Muscle layer of colon (tissue), 2 donors: ENCODE results near the gene NELL2.
A peak's percentile ranks its signal among the peaks of the same experiment; 100 is the strongest.
"Not testable (repeated sequence)": the region's sequence is repeated elsewhere in the genome, so short reads cannot be mapped to it uniquely, and the experiment has no call there.

ENCODE experiments used
- H3K27ac ChIP-seq: one replicate; pipeline ENCODE4 v1.7.0; 2013; ENCODE audit warnings: low read depth, mild to moderate bottlenecking, low read length, moderate library complexity
- H3K27me3 ChIP-seq, 2 donors: one replicate each; pipeline ENCODE4 v1.7.0; 2013; ENCODE audit warnings: low read length in 2 of 2, mild to moderate bottlenecking in 2 of 2; ENCODE audit not compliant: insufficient read depth in 2 of 2, control insufficient read depth in 1 of 2
- H3K36me3 ChIP-seq: one replicate; pipeline ENCODE4 v1.7.0; 2013; ENCODE audit warnings: mild to moderate bottlenecking, low read length; ENCODE audit not compliant: insufficient read depth
- H3K4me1 ChIP-seq: one replicate; pipeline ENCODE4 v1.7.0; 2013; ENCODE audit warnings: mild to moderate bottlenecking, low read length; ENCODE audit not compliant: insufficient read depth
- H3K4me3 ChIP-seq, 2 donors: one replicate each; pipeline ENCODE4 v1.7.0; 2013; ENCODE audit warnings: low read length in 2 of 2, low read depth in 1 of 2, mild to moderate bottlenecking in 1 of 2, moderate library complexity in 1 of 2
- H3K9ac ChIP-seq: one replicate; pipeline ENCODE4 v1.7.0; 2013; ENCODE audit warnings: low read length
- H3K9me3 ChIP-seq: one replicate; pipeline ENCODE4 v1.7.0; 2013; ENCODE audit warnings: mild to moderate bottlenecking, low read length
- donor health status: abdominal sarcoma.
- donor health status: Adenocarcinoma of cecum.

Gene NELL2

DNA sequence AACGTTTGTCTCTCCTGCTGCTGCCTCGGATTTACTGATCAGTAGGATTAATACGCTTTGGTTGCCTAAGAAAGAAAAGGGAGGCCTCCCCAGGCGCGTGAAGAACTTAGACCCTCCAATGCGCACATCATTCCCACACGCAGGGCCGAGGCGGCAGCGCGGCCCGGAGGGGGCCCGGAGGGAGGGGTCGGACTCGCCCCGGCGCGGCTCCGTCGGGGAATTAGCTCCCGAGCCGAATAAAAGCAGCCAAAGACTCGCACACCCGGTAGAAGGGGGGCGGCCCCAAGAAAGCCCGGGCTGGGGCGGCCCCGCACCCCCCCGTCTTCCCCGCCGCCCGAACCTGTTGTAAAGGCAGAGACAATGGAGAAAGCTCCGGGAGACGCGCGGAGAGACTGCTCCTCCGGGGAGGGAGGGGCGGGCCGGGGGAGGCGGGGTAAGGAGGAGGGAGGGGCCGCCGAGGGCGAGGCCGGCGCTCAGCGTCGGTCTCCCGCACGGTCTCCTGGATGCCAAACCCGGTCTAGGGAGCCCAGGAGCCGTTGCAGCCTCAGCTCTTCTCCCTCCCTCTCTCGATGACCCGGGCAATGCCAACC lies at the start of gene NELL2:
Gene NELL2 (minus strand): TSS at position 362 of the 590 bp plus-strand sequence. CDS start 446 bp downstream, outside the sequence.
- Histone ChIP-seq H3K9ac (no peak within 1 kb of the TSS), H3K9me3 (no peaks in the 10 kb centered on the region), H3K4me1 (peaks cover 9% of the 10 kb centered on the region), H3K4me3 (peak within 1 kb of the TSS; percentile 49 to 60), H3K27ac (no peak within 1 kb of the TSS), H3K27me3 (peaks cover 16 to 22% of the 10 kb centered on the region in 2 donors), H3K36me3 (no peaks in the 10 kb centered on the region)

DNA sequence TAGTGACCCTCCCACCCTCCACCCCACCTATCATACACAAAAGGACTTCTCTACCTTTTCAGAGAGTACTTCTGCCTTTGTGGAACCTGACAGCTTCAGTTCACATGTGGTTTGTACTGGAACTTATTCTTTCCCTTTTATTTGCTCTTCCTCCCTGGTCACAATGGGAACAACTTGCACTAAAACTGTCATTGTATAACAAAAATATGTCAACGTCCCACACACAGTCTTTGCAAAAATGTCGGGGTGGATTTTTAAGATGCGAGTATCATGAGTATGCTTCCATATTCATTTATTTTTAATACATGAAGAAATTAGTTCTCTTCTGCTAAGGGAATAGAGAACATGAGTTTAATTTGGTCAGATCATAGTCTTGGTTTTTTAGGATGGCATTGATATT lies 45.6 kb upstream of the NELL2 start:
- Histone ChIP-seq H3K27ac (no peak overlapping the region), H3K9me3 (no peaks in the 10 kb centered on the region), H3K4me3 (no peak overlapping the region), H3K27me3 (no peaks in the 10 kb centered on the region), H3K36me3 (no peaks in the 10 kb centered on the region), H3K4me1 (no peaks in the 10 kb centered on the region), H3K9ac (no peak overlapping the region)

DNA sequence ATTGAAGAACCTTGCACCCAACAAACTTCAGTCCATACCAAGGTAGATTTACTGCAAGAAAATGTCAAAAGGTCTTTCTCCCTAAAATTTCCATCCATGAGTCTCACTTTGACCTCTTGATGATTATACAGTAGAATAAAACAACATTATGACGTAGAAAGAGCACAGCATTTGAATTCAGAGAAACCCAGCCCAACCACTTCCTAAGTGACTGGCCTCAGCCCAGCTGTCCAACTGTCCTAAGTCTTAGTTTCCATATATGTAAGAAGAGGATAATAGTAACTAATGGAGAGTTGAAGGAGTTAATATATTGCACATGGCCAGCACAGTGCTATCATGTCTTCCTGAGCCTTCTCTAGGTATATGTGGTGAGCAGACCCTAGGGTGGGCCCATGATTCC lies 41.0 kb upstream of the NELL2 start:
- no peak overlapping the region for H3K27ac ChIP-seq
- H3K27me3 ChIP-seq: no peaks in the 10 kb centered on the region
- no peak overlapping the region for H3K9ac ChIP-seq
- no peaks in the 10 kb centered on the region for H3K36me3 ChIP-seq
- no peaks in the 10 kb centered on the region for H3K4me1 ChIP-seq
- H3K9me3 ChIP-seq: no peaks in the 10 kb centered on the region
- H3K4me3 ChIP-seq: no peak overlapping the region

DNA sequence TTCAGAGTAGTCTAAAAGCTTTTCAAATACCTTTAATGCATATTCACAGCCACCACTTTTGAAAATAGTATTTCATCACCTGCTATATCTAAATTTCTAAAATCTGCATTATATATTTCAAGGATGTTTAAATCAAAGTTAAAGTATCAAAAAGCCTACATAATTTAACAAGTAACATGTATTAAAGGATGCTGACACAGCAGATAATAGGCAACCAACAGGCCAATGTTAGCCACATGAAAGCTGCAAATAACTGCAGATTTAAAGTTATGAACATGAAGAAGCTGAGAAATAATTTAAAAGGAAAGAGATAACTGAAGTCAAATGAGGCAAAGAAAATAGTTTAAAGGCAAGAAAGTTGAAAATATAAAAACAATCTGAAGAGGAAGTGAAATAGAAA lies 39.8 kb upstream of the NELL2 start:
- Histone ChIP-seq H3K36me3 (no peaks in the 10 kb centered on the region), H3K27ac (no peak overlapping the region), H3K4me3 (no peak overlapping the region), H3K4me1 (no peaks in the 10 kb centered on the region), H3K27me3 (no peaks in the 10 kb centered on the region), H3K9ac (no peak overlapping the region), H3K9me3 (no peaks in the 10 kb centered on the region)

DNA sequence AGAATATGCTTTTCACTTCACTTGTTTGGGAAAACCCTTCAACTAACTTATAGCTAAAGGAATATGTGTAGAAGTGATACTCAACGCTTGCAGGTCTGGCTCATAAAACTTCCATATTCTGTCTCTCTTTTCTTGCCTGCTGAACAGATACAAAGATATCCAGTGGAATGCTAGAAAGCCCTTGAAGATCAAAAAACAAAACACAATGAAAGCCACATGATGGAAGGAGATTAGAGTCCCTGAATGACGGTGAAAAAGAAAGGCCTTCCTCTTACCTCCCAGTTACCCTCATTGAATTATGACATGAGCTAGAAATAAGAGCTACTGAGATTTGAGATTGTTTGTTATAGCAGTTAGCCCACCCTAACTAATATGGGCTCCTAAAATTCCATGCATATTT lies 28.2 kb upstream of the NELL2 start:
- no peaks in the 10 kb centered on the region for H3K9me3 ChIP-seq
- no peak overlapping the region for H3K27ac ChIP-seq
- H3K4me3 ChIP-seq: no peak overlapping the region
- no peaks in the 10 kb centered on the region for H3K36me3 ChIP-seq
- no peaks in the 10 kb centered on the region for H3K4me1 ChIP-seq
- no peak overlapping the region for H3K9ac ChIP-seq
- H3K27me3 ChIP-seq: no peaks in the 10 kb centered on the region

DNA sequence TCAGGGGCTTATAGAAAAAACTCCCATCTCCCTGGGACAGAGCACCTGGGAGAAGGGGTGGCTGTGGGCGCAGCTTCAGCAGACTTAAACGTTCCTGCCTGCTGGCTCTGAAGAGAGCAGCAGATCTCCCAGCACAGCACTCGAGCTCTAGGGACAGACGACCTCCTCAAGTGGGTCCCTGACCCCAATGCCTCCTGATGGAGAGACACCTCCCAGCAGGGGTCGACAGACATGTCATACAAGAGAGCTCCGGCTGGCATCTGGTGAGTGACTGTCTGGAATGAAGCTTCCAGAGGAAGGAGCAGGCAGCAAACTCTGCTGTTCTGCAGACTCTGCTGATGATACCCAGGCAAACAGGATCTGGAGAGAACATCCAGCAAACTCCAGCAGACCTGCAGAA lies 22.0 kb upstream of the NELL2 start:
- H3K27ac ChIP-seq, H3K4me3 ChIP-seq, H3K9ac ChIP-seq, H3K36me3 ChIP-seq, H3K9me3 ChIP-seq, H3K27me3 ChIP-seq, H3K4me1 ChIP-seq: not testable (repeated sequence)

DNA sequence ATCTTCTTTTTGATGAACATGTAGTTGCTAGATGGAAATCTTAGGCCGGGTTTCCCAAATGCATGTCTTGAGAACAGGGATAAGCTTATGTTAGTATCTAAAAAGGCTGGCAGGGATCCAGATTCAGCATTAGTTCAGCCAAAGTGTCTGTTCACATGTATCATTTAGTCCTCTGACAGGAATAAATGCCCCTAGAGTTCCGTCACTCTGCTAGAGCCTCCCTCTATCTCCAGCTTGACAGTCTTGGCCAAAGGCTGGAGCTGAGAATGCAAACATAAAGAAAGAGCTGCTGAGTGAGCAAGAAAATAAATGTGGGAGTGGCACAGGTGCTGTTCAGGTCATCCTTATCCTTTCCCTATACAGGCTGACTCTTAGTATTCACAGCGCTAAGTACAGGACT lies 13.8 kb upstream of the NELL2 start:
- no peak overlapping the region for H3K9ac ChIP-seq
- no peaks in the 10 kb centered on the region for H3K4me1 ChIP-seq
- H3K4me3 ChIP-seq: no peak overlapping the region
- no peaks in the 10 kb centered on the region for H3K9me3 ChIP-seq
- no peak overlapping the region for H3K27ac ChIP-seq
- H3K27me3 ChIP-seq: no peaks in the 10 kb centered on the region
- H3K36me3 ChIP-seq: no peaks in the 10 kb centered on the region

DNA sequence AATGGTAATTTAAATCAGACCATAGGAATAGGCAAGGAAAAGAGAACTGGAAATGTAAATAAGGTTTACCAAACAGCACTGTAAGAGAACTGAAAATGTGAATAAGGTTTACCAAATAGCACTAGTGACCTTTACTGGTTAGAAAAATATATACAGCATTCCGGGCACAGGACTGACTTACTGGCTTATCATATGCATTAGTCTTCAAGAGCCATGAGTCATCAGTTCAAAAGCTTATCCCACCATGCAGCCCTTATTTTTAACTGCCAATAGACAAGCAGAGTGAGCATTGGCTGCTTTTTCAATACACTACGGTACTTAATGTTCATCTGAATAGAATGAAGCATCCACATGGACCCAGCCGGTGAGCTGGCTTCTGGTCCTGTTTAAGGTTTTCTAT lies 13.0 kb upstream of the NELL2 start:
- Histone ChIP-seq H3K27ac (no peak overlapping the region), H3K27me3 (no peaks in the 10 kb centered on the region), H3K9me3 (no peaks in the 10 kb centered on the region), H3K9ac (no peak overlapping the region), H3K36me3 (no peaks in the 10 kb centered on the region), H3K4me1 (no peaks in the 10 kb centered on the region), H3K4me3 (no peak overlapping the region)

DNA sequence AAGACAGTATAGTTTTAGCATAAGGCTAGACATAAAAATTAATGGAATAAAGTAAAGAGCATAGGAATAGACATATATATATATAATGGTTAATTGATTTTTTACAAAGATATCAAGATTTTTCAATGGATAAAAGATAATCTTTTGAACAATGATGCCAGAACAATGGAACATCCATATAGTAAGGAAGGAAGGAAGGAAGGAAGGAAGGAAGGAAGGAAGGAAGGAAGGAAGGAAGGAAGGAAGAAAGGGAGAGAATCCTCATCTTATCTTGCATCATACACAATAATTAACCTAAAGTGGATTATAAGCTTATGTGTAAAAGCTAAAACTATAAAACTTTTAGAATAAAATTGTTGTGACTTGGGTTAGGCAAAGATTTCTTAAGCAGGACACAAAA lies 9.8 kb upstream of the NELL2 start:
- no peaks in the 10 kb centered on the region for H3K27me3 ChIP-seq
- no peaks in the 10 kb centered on the region for H3K9me3 ChIP-seq
- H3K36me3 ChIP-seq: no peaks in the 10 kb centered on the region
- no peak overlapping the region for H3K27ac ChIP-seq
- no peaks in the 10 kb centered on the region for H3K4me1 ChIP-seq
- H3K9ac ChIP-seq: no peak overlapping the region
- H3K4me3 ChIP-seq: no peak overlapping the region

DNA sequence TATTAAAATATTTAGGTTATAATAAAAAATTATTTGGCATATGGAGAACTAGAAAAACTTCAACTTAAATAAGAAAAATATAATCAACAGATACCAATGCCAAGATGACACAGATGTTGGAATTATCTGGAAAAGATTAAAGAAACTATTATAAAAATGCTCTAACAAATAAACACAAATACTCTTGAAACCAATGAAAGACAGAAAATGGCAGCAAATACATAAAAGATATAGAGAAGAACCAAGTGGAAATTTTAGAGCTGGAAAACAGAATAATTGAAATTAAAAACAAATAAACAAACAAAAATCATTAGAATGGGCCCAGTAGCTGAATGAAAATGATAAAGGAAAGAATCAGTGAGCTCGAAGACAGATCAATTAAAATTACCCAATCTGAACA lies 5.1 kb upstream of the NELL2 start:
- Histone ChIP-seq H3K36me3 (no peaks in the 10 kb centered on the region), H3K9ac (no peak overlapping the region), H3K4me3 (no peak overlapping the region), H3K27me3 (no peaks in the 10 kb centered on the region), H3K27ac (no peak overlapping the region), H3K4me1 (no peaks in the 10 kb centered on the region), H3K9me3 (no peaks in the 10 kb centered on the region)

DNA sequence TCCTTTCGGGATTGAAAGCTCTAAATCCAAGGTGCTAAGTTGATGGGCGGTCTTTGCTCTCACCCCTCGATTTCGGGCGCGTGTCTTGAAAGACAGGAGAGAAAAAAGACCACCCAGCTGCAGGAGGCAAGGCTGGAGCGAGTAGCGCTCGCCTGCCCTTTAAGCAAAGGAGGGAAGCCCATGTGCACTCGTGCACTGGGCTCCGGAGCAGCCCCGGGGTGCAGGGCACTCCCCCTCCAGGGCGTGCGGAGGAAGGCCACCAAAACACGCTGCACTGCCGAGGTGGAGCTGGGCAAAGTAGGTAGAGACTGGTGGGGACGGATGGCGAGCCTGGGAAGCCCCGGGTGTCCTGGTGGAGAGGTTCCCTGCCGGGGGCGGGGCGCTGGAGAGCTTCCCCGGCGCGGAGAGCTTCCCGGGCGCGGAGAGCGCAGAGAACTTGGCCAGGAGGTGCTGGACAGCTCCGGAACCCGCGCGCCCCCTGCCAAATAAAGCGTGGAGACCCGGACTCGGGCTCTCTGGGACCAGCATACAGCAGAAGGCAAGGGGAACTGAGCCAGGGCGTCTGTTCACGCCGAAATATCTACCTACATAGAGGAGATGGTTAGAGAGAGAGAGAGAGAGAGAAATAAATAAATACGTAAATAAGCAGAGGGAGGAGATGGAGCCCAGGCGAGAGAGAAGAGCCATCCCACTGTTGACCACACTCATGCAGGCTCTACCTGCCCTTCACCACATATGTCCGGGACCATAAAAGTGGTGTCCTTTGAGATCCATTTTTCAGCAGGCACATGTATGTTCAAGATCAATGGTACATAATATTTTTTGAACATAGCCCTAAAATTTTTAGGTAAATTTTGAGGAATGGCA lies 662 bp upstream of the NELL2 start:
- Histone ChIP-seq H3K4me3 (peak overlapping the region; percentile 49 to 60), H3K27me3 (peaks cover 16 to 22% of the 10 kb centered on the region in 2 donors), H3K9ac (no peak overlapping the region), H3K4me1 (peaks cover 9% of the 10 kb centered on the region), H3K27ac (no peak overlapping the region), H3K36me3 (no peaks in the 10 kb centered on the region), H3K9me3 (no peaks in the 10 kb centered on the region)
